B cell (primary cell): Measurements from ENCODE around the gene FGF11.

Experiments
- CTCF ChIP-seq: fragments of 200-600 bp; IDR thresholded peaks from one replicate; pipeline ENCODE4 v1.8.0; 2022; ENCODE audit warnings: antibody characterized with exemption, mild to moderate bottlenecking
- EZH2 ChIP-seq: IDR thresholded peaks from 2 replicates; pipeline ENCODE4 v1.6.1; 2012; ENCODE audit warnings: borderline replicate concordance, low read depth, mild to moderate bottlenecking, moderate library complexity, low read length; ENCODE audit not compliant: insufficient read depth, poor library complexity, severe bottlenecking

GRCh38 chr17:7459961-7460545 is 20.7 kb downstream of the FGF11 start:
- TF ChIP-seq CTCF (no peak), EZH2 (no peak)
